H1 (cell line): Measurements from ENCODE around the gene STARD3. TPM values are rescaled to one million over a fixed set of nuclear protein-coding genes. Genes with fewer than 3 reads are reported as not detected.

Experiments
- CTCF ChIA-PET: fragments of 300-600 bp; sonication (Branson Sonifier 250); formaldehyde crosslinking; loops from one replicate; lab custom pipeline; 2021; ENCODE audit not compliant: partially characterized antibody; lab: Charles Lee
- POLR2A ChIA-PET: fragments of 300-600 bp; sonication (Branson Sonifier 250); formaldehyde crosslinking; loops from one replicate; lab custom pipeline; 2021; ENCODE audit warnings: inconsistent platforms; ENCODE audit not compliant: partially characterized antibody; lab: Charles Lee
- DNase-seq, 2 experiments: peaks; one replicate each; pipeline versions ENCODE4 v3.0.0 to v3.0.0-alpha.2; 2010 to 2022; ENCODE audit warnings: low spot score in 2 of 2, low read depth in 1 of 2, mixed read lengths in 1 of 2
- FAIRE-seq: peaks from 2 replicates; lab custom pipeline; 2011; peaks lifted over from hg19 to GRCh38; lab: Jason Lieb, UNC
- H2AFZ ChIP-seq: 2 replicates; pipeline ENCODE4 v1.8.1; 2012; ENCODE audit warnings: low read length, inconsistent platforms
- H2AK5ac ChIP-seq: 2 replicates; pipeline ENCODE4 v1.6.1; 2013; ENCODE audit warnings: low read depth, low read length
- H2BK120ac ChIP-seq: replicated peaks from 2 replicates; pipeline ENCODE3; 2013; ENCODE audit warnings: low read depth, low read length, inconsistent platforms
- H2BK12ac ChIP-seq: 2 replicates; pipeline ENCODE4 v1.6.1; 2013; ENCODE audit warnings: low read depth, low read length
- H2BK15ac ChIP-seq: 2 replicates; pipeline ENCODE4 v1.6.1; 2013; ENCODE audit warnings: low read length
- H2BK20ac ChIP-seq: 2 replicates; pipeline ENCODE4 v1.6.1; 2013; ENCODE audit warnings: low read length
- H2BK5ac ChIP-seq: 2 replicates; pipeline ENCODE4 v1.6.1; 2013; ENCODE audit warnings: low read depth, low read length
- H3K14ac ChIP-seq: 2 replicates; pipeline ENCODE4 v1.6.1; 2013; ENCODE audit warnings: inconsistent platforms; ENCODE audit not compliant: insufficient read length
- H3K18ac ChIP-seq: 2 replicates; pipeline ENCODE4 v1.6.1; 2013; ENCODE audit warnings: low read length; ENCODE audit errors: extremely low read depth
- H3K23ac ChIP-seq: 2 replicates; pipeline ENCODE4 v1.6.1; 2013; ENCODE audit warnings: inconsistent platforms; ENCODE audit not compliant: insufficient read length
- H3K23me2 ChIP-seq: 2 replicates; pipeline ENCODE4 v1.6.1; 2013; ENCODE audit warnings: low read depth, low read length
- H3K27ac ChIP-seq: 2 replicates; pipeline ENCODE4 v1.6.1; 2011; ENCODE audit warnings: low read depth, low read length, inconsistent platforms
- H3K27me3 ChIP-seq, 4 experiments: replicated peaks in 1 of 4; 1 replicate in 1 of 4; 2 replicates in 3 of 4; pipeline versions ENCODE4 v1.6.1 to v1.8.1; 2011 to 2013; ENCODE audit warnings: low read length in 3 of 4, mild to moderate bottlenecking in 3 of 4, inconsistent platforms in 2 of 4, mixed read lengths in 2 of 4, moderate library complexity in 1 of 4; ENCODE audit not compliant: control insufficient read depth in 3 of 4, insufficient read depth in 3 of 4; ENCODE audit errors: extremely low read depth in 1 of 4
- H3K36me3 ChIP-seq, 4 experiments: 2 replicates each; pipeline versions ENCODE4 v1.6.1 to v1.8.1; 2011 to 2013; ENCODE audit warnings: mild to moderate bottlenecking in 4 of 4, low read length in 3 of 4, moderate library complexity in 2 of 4, control low read depth in 1 of 4, inconsistent platforms in 1 of 4; ENCODE audit not compliant: insufficient read depth in 4 of 4, control insufficient read depth in 2 of 4
- H3K4ac ChIP-seq: replicated peaks from 2 replicates; pipeline ENCODE3; 2013; ENCODE audit warnings: low read length, low read depth, mixed read lengths, inconsistent platforms; ENCODE audit not compliant: insufficient read length
- H3K4me1 ChIP-seq, 4 experiments: replicated peaks in 1 of 4; 1 replicate in 1 of 4; 2 replicates in 3 of 4; pipeline versions ENCODE4 v1.6.1 to v1.8.1; 2011 to 2013; ENCODE audit warnings: low read length in 3 of 4, inconsistent platforms in 2 of 4, mixed read lengths in 1 of 4; ENCODE audit not compliant: insufficient read depth in 4 of 4, control insufficient read depth in 3 of 4
- H3K4me2 ChIP-seq, 2 experiments: 2 replicates each; pipeline versions ENCODE4 v1.6.1 to v1.8.1; 2011 to 2013; ENCODE audit warnings: low read depth in 2 of 2, low read length in 2 of 2, control low read depth in 1 of 2, inconsistent platforms in 1 of 2, mild to moderate bottlenecking in 1 of 2; ENCODE audit not compliant: insufficient read depth in 1 of 2
- H3K4me3 ChIP-seq, 4 experiments: fragments of 200-600, 300-600 bp in 1 of 4; sonication (generic), shearing (Covaris generic), sonication (Bioruptor Twin) in 1 of 4; 2 replicates each; pipeline versions ENCODE4 v1.5.1 to v1.8.1; 2011 to 2016; ENCODE audit warnings: low read length in 4 of 4, low read depth in 3 of 4, control low read depth in 2 of 4, inconsistent platforms in 2 of 4, mild to moderate bottlenecking in 2 of 4, mixed read lengths in 1 of 4, moderate library complexity in 1 of 4; ENCODE audit not compliant: insufficient read depth in 2 of 4; ENCODE audit errors: extremely low read depth in 1 of 4
- H3K56ac ChIP-seq: replicated peaks from 2 replicates; pipeline ENCODE3; 2013; ENCODE audit warnings: low read depth, mild to moderate bottlenecking, mixed read lengths, low read length, inconsistent platforms; ENCODE audit not compliant: insufficient read length
- H3K79me1 ChIP-seq: 2 replicates; pipeline ENCODE4 v1.6.1; 2013; ENCODE audit warnings: low read depth, low read length, control low read depth
- H3K79me2 ChIP-seq, 2 experiments: 2 replicates each; pipeline versions ENCODE4 v1.6.1 to v1.8.1; 2012 to 2013; ENCODE audit warnings: low read length in 2 of 2, mild to moderate bottlenecking in 2 of 2, inconsistent platforms in 1 of 2; ENCODE audit not compliant: insufficient read depth in 2 of 2, control insufficient read depth in 1 of 2
- H3K9ac ChIP-seq, 4 experiments: replicated peaks in 1 of 4; 1 replicate in 1 of 4; 2 replicates in 3 of 4; pipeline versions ENCODE4 v1.6.1 to v1.8.1; 2011 to 2013; ENCODE audit warnings: low read depth in 3 of 4, low read length in 3 of 4, control low read depth in 2 of 4, mild to moderate bottlenecking in 2 of 4, moderate library complexity in 2 of 4, inconsistent platforms in 1 of 4; ENCODE audit errors: extremely low read depth in 1 of 4
- H3K9me3 ChIP-seq, 2 experiments: 2 replicates each; pipeline versions ENCODE4 v1.6.1 to v1.8.1; 2012 to 2013; ENCODE audit warnings: mild to moderate bottlenecking in 2 of 2, moderate library complexity in 2 of 2, control low read depth in 1 of 2, inconsistent platforms in 1 of 2, low read depth in 1 of 2, low read length in 1 of 2, mixed read lengths in 1 of 2; ENCODE audit not compliant: insufficient read depth in 2 of 2
- H4K20me1 ChIP-seq, 2 experiments: replicated peaks in 1 of 2; 2 replicates each; pipeline versions ENCODE3 to v1.8.1; 2011 to 2013; ENCODE audit warnings: inconsistent platforms in 2 of 2, low read length in 2 of 2, mild to moderate bottlenecking in 1 of 2; ENCODE audit not compliant: insufficient read depth in 2 of 2, control insufficient read depth in 1 of 2
- H4K5ac ChIP-seq: 2 replicates; pipeline ENCODE4 v1.6.1; 2013; ENCODE audit warnings: low read length, low read depth, mixed read lengths, inconsistent platforms; ENCODE audit not compliant: insufficient read length
- H4K8ac ChIP-seq: 2 replicates; pipeline ENCODE4 v1.8.0; 2013; ENCODE audit warnings: mild to moderate bottlenecking, moderate library complexity, low read length, inconsistent platforms; ENCODE audit not compliant: insufficient read depth; ENCODE audit errors: extremely low read depth
- H4K91ac ChIP-seq: replicated peaks from 2 replicates; pipeline ENCODE3; 2013; ENCODE audit warnings: low read length, mixed read lengths, inconsistent platforms; ENCODE audit not compliant: insufficient read length
- BRCA1 ChIP-seq: IDR thresholded peaks from 2 replicates; pipeline ENCODE4 v1.6.1; 2012; ENCODE audit warnings: low read depth, low read length, improper control_type of control experiment
- CHD2 ChIP-seq: IDR thresholded peaks from 2 replicates; pipeline ENCODE4 v1.6.1; 2012; ENCODE audit warnings: low read length, improper control_type of control experiment
- FOSL1 ChIP-seq: IDR thresholded peaks from 2 replicates; pipeline ENCODE4 v1.6.1; 2011; ENCODE audit warnings: mild to moderate bottlenecking, low read depth, low read length, moderate library complexity; ENCODE audit not compliant: insufficient read depth
- JUN ChIP-seq: IDR thresholded peaks from 2 replicates; pipeline ENCODE4 v1.6.1; 2011; ENCODE audit warnings: low read depth, mild to moderate bottlenecking, improper control_type of control experiment, low read length
- MAFK ChIP-seq: IDR thresholded peaks from 2 replicates; pipeline ENCODE4 v1.6.1; 2012; ENCODE audit warnings: low read depth, mild to moderate bottlenecking, improper control_type of control experiment, low read length
- POU5F1 ChIP-seq: IDR thresholded peaks from 2 replicates; pipeline ENCODE4 v1.6.1; 2011; ENCODE audit warnings: low read depth, mild to moderate bottlenecking, low read length, moderate library complexity
- RNF2 ChIP-seq: fragments of 200-900, 300-1000 bp; sonication (generic); IDR thresholded peaks from 2 replicates; pipeline ENCODE4 v1.7.1; 2016; ENCODE audit warnings: borderline replicate concordance, low read depth, mild to moderate bottlenecking, antibody characterized with exemption, low read length; ENCODE audit not compliant: poor library complexity, severe bottlenecking; ENCODE audit errors: missing control alignments
- SIN3A ChIP-seq, 2 experiments: IDR thresholded peaks in 1 of 2; conservative IDR thresholded peaks in 1 of 2; 2 replicates each; pipeline ENCODE4 v1.6.1; 2011 to 2012; ENCODE audit warnings: low read length in 2 of 2, improper control_type of control experiment in 1 of 2, low read depth in 1 of 2, mild to moderate bottlenecking in 1 of 2
- SIRT6 ChIP-seq: IDR thresholded peaks from one replicate; pipeline ENCODE4 v1.7.1; 2012; ENCODE audit warnings: low read length, inconsistent platforms
- TEAD4 ChIP-seq: IDR thresholded peaks from 2 replicates; pipeline ENCODE4 v1.6.1; 2012; ENCODE audit warnings: low read depth, low read length, inconsistent platforms, mixed read lengths
- WGBS, 2 experiments: shearing (Covaris generic) in 1 of 2; methylation state at CpG; one replicate each; pipeline versions ENCODE4 v1.1.6 to v1.1.7; 2013 to 2015; ENCODE audit warnings: low lambda C conversion rate in 2 of 2, mixed read lengths in 2 of 2, inconsistent platforms in 1 of 2, low coverage in 1 of 2, missing lambda C conversion rate in 1 of 2; ENCODE audit not compliant: insufficient replicate concordance in 2 of 2, insufficient coverage in 1 of 2, insufficient read length in 1 of 2; ENCODE audit errors: extremely low coverage in 1 of 2, missing lambda C conversion rate in 1 of 2; 5-methylcytosine and 5-hydroxymethylcytosine counted together
- polyA plus RNA-seq, 7 experiments: library from polyadenylated mRNA; depleted of rRNA in 3 of 7; stranded (reverse) in 5 of 7; unstranded in 2 of 7; fragments of >200 nt in 5 of 7; fragments of 200-250 nt in 2 of 7; gene quantifications; 1 replicate in 5 of 7; 2 replicates in 1 of 7; 4 replicates in 1 of 7; pipeline versions ENCODE4 v1.2.1 to v1.2.3, GENCODE V29; 2011 to 2013; ENCODE audit warnings: missing spikeins in 2 of 7, mixed read lengths in 2 of 7
- total RNA-seq: library from RNA; stranded (reverse); fragmentation: NEBNext Ultra II Directional; extraction: Animal tissue kit (Norgen Biotek cat#: 25700); gene quantifications from 2 replicates; pipeline ENCODE4 v1.2.1, GENCODE V29; 2021
- TF ChIP-seq, protein P1 (sequence below): IDR thresholded peaks from 2 replicates; pipeline ENCODE4 v1.6.1; 2011; ENCODE audit warnings: low read depth, mild to moderate bottlenecking, low read length; ENCODE audit not compliant: insufficient read depth

STARD3 gene
- total and polyA plus RNA-seq, 2 of the 8 experiments (the other 6 are each of a cell fraction or from before 2014, with no cell fraction given), result 47.6 to 80.3 TPM

DNA sequence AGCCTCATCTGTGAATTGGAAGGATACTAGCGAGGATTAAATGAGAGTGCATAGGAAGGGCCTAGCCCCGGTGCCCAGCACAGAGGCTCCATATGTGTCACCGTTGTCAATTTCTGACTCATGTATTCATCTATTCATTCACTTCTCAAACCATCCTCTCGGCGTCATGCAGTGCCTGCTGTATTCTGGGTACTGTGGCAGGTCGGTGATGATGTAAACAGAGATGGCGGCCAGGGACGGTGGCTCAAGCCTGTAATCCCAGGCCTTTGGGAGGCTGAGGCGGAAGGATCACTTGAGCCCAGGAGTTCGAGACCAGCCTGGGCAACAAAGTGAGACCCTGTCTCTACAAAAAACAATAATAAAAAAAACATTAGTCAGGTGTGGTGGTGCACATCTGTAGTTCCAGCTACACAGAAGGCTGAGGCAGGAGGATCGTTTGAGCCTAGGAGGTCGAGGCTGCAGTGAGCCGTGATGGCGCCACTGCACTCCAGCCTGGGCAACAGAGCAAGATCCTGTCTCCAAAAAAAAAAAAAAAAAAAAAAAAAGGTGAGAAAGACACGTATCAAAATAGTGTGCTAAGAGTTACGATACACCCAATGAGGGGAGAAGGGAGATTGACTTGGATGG lies 14.5 kb upstream of the STARD3 start:
- peaks cover 0 to 17% (median 13%) of the 10 kb centered on the region in 4 experiments; a peak in 6 of 7 replicates for H3K4me1 ChIP-seq
- no peak overlapping the region for H4K91ac ChIP-seq
- no peak overlapping the region for H4K5ac ChIP-seq
- no peak overlapping the region for H2BK12ac ChIP-seq
- H2AFZ ChIP-seq, result no peak overlapping the region
- H4K8ac ChIP-seq, result no peak overlapping the region
- DNase-seq (no peak), FAIRE-seq (no peak)
- H3K18ac ChIP-seq, result no peak overlapping the region
- ChIA-PET POLR2A (interaction anchor here (0.6 to 2.8 kb wide), 9 partner anchors 9 to 108 kb away, joined by 3 to 11 read pairs (median 5); partner anchors contain the start of genes ERBB2, MIEN1 and PGAP3), CTCF (interaction anchor here (0.7 to 49.2 kb wide), 33 partner anchors 1 to 358 kb away, joined by 3 to 1885 read pairs (median 7); partner anchors contain the start of genes ERBB2, MIEN1, NEUROD2 and PGAP3)
- TF ChIP-seq JUN (no peak), TEAD4 (no peak), MAFK (no peak), CHD2 (no peak), FOSL1 (no peak), RNF2 (no peak), SIRT6 (no peak), POU5F1 (no peak), BRCA1 (no peak), SIN3A (conservative IDR thresholded peaks at IDR 0.05 in 1 of 2, IDR thresholded peaks at IDR 0.05 in 1 of 2; ENCODE audit: low read depth in 1 of 2, low read length in 2 of 2) (no peak)
- TF ChIP-seq, protein P1, sequence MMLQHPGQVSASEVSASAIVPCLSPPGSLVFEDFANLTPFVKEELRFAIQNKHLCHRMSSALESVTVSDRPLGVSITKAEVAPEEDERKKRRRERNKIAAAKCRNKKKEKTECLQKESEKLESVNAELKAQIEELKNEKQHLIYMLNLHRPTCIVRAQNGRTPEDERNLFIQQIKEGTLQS, result no peak
- no peak overlapping the region for H2BK120ac ChIP-seq
- no peak overlapping the region for H3K14ac ChIP-seq
- no peak overlapping the region for H3K4ac ChIP-seq
- H3K79me1 ChIP-seq, result no peaks in the 10 kb centered on the region
- H3K4me2 ChIP-seq, result peak overlapping the region in 1 of 2 experiments; percentile 35; a peak in 1 of 4 replicates
- H4K20me1 ChIP-seq, result peaks cover 0 to 1% of the 10 kb centered on the region in 2 experiments
- no peak overlapping the region for H2BK5ac ChIP-seq
- no peak overlapping the region for H3K4me3 ChIP-seq
- WGBS, 2 experiments, result 81% methylated on average over 16 of the region's 16 CpGs; no CpG with 5 or more reads in 1 of the 2 experiments
- peaks cover 18% of the 10 kb centered on the region for H3K23me2 ChIP-seq
- H3K36me3 ChIP-seq, result no peaks in the 10 kb centered on the region
- no peak overlapping the region for H2AK5ac ChIP-seq
- H3K56ac ChIP-seq, result no peak overlapping the region
- H3K9me3 ChIP-seq, result no peaks in the 10 kb centered on the region
- no peak overlapping the region for H3K9ac ChIP-seq
- no peak overlapping the region for H2BK20ac ChIP-seq
- no peaks in the 10 kb centered on the region for H3K79me2 ChIP-seq
- no peak overlapping the region for H3K23ac ChIP-seq
- no peak overlapping the region for H2BK15ac ChIP-seq
- H3K27me3 ChIP-seq, result peaks cover 12 to 53% (median 49%) of the 10 kb centered on the region in 4 experiments
- H3K27ac ChIP-seq, result no peak overlapping the region
